Measurements from ENCODE around the gene BMPR1A.

BMPR1A gene

DNA sequence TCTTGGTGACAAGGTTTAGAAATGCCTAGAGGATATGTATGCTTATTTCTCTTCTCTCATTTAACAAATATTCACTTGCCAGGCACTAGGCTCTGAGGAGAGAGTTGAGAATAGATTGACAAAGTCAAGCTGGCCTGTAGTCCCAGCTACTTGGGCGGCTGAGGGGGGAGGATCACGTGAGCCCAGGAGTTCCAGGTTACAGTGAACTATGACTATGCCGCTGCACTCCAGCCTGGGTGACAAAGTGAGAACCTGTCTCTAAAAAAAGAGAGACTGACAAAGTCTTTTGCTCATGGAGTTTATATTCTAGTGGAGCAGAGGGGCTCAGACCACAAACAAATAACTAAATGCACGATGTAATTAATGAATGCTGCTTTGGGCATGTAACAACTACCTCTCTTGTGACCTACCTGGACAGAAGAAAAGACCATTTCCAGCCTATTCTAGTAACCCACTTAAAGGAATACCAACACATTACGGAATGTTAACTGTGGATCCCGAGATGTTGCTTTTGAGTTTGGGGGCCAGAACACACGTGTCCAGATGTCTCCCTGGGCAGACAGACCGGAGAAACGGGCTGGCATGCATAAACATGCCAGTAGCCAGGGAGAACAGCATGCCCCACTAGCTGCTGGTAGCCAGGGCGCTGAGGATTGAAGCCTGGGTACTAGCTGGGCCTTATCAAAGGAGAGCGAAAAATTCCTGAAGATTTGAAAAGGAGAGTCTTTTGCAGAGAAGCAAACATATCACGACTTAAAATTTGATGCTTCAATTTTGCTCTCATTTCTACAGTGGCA lies 2.6 kb upstream of the BMPR1A start:
- TF ChIP-seq, protein P1, sequence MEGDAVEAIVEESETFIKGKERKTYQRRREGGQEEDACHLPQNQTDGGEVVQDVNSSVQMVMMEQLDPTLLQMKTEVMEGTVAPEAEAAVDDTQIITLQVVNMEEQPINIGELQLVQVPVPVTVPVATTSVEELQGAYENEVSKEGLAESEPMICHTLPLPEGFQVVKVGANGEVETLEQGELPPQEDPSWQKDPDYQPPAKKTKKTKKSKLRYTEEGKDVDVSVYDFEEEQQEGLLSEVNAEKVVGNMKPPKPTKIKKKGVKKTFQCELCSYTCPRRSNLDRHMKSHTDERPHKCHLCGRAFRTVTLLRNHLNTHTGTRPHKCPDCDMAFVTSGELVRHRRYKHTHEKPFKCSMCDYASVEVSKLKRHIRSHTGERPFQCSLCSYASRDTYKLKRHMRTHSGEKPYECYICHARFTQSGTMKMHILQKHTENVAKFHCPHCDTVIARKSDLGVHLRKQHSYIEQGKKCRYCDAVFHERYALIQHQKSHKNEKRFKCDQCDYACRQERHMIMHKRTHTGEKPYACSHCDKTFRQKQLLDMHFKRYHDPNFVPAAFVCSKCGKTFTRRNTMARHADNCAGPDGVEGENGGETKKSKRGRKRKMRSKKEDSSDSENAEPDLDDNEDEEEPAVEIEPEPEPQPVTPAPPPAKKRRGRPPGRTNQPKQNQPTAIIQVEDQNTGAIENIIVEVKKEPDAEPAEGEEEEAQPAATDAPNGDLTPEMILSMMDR (conservative IDR thresholded peaks at IDR 0.05; ENCODE audit: low read depth, low read length), result no peak
- H3K4me3 ChIP-seq (ENCODE audit: low read length), result no peak overlapping the region
- DNase-seq (ENCODE audit: low read depth), result no peak

DNA sequence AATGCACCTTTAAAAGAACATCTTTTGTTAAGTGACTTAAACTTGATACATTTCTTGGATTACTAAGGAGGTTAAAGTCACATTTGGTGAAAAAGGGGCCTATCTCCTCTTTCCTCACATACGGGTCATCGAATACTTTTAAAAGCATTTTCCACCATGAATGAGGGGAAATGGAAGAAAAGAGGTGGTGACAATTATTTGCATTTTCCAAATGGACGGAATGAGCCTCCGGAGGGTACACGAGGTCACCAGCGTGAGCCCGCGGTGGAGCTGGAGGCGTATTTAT lies 1.0 kb upstream of the BMPR1A start:
- DNase-seq (ENCODE audit: low read depth), result no peak
- TF ChIP-seq, protein P1 (conservative IDR thresholded peaks at IDR 0.05; ENCODE audit: low read depth, low read length), result no peak
- H3K4me3 ChIP-seq (ENCODE audit: low read length), result peak overlapping the region; percentile 78

DNA sequence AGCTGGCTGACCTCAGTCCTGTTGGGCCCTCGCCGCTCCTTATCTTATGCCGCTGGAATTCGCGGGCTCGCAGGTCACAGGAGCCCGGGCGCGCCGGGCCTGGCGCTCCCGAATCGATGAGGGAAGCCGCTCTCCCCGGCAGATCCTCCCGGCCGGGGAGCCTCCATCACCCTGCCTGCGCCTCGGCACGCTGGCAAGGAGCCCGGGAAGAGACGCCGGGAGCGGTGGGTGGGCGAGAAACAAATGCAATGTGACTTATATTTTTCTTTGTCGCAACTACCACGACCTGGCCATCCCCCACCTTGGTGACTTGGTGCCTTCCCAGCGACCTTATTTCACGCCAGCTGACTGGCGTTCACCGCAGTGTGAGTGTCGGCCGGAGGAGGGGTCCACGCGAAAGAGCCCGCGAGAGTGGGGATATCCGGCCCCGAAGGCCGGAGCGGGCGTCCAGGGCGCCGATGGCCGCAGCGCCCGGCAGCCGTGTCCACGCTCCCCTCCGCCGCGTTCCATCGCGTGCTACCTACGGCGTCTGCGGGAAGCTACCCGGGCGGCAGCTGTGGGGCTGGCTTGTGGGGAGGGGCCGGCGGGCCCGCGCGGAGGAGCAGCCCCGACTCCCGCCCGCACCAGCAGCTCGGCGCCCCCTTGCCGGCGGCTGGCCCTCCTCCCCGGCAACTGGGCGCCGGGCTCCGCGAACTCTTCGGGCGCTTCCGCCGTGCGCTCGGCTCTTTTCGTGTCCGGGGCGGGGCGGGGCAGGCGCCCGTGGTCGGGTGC lies 494 bp upstream of the BMPR1A start:
- peak; percentile 47 for DNase-seq (ENCODE audit: low read depth)
- H3K4me3 ChIP-seq (ENCODE audit: low read length), result peak overlapping the region; percentile 78
- TF ChIP-seq, protein P1 (conservative IDR thresholded peaks at IDR 0.05; ENCODE audit: low read depth, low read length), result no peak

DNA sequence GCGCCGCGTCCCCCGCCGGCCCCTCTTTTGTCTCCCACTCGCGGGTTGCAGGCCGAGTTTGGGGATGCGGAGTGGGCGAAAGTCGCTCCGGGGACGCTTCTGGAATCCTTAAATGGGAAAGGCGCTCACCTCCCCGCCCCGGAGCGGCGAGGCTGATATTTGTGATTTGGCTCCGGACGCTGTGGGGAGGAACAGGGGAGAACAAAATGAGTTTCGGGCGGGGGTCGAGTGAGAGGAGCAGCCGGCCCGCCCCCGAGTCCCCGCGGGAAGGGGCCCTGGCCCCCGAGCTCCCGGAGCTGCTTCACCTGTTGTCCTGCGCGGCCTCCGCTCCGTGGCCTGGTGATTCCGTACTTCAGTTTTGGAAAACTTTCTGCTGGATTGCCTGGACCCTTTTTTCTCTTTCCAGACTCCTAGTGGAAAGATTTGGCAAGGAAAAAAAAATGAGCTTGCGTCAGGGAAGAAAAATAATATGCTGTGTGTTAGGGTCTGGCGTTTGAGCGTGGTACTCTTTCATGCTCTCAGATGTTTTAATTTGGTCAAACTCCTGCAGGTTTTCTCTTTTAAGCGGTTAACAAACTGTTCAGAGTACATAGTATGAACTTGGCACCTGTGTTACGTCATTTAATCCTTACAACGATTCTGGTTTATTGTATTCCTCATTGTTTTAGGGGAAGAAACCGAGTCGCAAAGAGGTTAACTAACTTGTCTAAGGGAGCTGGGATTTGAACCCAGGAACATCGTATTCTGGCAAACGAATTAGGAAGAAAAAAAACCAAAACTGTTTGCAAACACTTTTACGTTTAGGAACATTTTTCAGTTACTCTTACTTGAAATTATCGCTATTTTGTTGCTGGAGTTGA lies 924 bp downstream of the BMPR1A start:
- no peak for DNase-seq (ENCODE audit: low read depth)
- TF ChIP-seq, protein P1 (conservative IDR thresholded peaks at IDR 0.05; ENCODE audit: low read depth, low read length), result peak; percentile 32
- peak overlapping the region; percentile 78 for H3K4me3 ChIP-seq (ENCODE audit: low read length)

DNA sequence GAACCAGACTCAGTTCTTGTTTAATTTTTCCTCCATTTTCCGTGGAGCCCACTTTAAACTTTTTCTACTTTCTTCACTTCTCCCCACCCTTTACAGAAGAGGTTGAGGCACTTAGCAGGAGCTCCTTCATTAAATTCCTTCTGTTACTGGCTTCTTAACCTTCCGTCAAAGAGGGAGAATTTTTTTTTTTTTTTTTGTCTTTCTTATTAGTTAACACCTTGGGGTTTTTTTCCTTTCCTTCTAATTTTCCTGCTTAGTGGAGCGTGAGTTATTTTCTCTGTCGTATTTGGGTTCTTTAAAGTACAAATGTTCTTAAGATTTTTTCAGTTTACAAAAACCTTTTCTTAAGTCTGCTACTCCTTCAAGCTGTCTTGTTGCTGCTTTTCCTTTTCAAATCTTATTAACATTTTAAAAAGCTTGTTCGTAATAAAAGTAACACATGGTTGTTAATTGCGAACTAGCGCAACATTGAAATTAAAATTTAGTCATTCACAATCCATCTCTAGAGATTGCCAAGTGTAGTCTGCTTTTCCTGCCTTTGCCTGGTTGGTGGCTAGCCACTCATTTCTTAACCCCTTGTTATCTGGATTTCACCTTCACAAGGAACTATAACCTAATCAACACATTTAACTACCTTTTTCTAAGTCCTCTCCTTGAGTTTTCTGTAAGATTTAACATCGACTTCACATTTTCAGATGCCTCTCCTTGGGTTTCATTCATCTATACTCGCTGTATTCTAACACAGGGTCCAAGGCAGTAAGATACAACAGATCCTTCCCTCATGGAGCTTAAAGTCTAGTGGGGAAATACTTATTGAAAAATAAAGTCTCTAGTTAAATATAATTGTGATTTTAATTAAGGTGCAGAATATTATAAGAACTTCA lies 2.0 kb downstream of the BMPR1A start:
- H3K4me3 ChIP-seq (ENCODE audit: low read length), result peak overlapping the region; percentile 78
- TF ChIP-seq, protein P1 (conservative IDR thresholded peaks at IDR 0.05; ENCODE audit: low read depth, low read length), result no peak
- DNase-seq (ENCODE audit: low read depth), result no peak

DNA sequence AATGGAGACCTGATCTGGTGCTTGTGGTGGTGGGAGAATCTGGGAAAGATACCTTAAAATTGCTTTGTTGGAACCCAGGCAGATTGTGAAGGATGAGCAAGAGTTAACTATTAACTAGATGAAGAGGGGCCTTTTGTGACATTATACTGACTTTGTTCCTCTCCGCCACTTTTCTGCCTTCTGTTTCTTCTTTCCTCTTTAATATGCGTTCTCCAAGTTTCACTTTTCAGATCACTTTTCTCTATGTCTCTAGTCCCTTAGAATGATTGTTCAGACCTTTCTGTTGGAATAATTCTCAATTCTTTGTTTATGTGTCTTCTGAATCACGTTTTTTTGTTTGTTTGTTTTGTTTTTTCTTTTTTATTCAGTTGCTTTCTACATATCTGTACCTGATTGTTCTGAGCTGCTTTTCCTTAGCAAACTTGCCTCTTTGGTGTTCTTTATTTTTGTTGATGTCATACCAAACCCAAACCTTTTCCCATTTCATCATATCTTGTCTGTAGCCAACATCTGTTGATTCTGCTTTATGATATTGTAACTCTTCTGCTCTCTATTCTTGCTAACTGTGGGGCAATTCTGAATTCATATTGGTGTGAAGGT lies 2.8 kb downstream of the BMPR1A start:
- TF ChIP-seq, protein P1 (conservative IDR thresholded peaks at IDR 0.05; ENCODE audit: low read depth, low read length), result no peak
- H3K4me3 ChIP-seq (ENCODE audit: low read length), result no peak overlapping the region
- DNase-seq (ENCODE audit: low read depth), result no peak
